Natural killer cell (primary cell): Measurements from ENCODE around the gene MYO7B. TPM values are rescaled to one million over a fixed set of nuclear protein-coding genes. Genes with fewer than 3 reads are reported as not detected.

Source experiments
- ATAC-seq, 3 donors: fragments of 150-1000 bp in 2 of 3; fragments of 200-7000 bp in 1 of 3; cut with Tn5 transposase; 1 replicate in 1 of 3; 2 replicates in 2 of 3; pipeline ENCODE4 v1.10.0; 2021; ENCODE audit warnings: mild to moderate bottlenecking in 2 of 3, moderate library complexity in 2 of 3
- DNase-seq, 2 donors: peaks; one replicate each; pipeline versions ENCODE4 v3.0.0 to v3.0.0-alpha.2; 2013 to 2021; ENCODE audit warnings: mixed read lengths in 1 of 2
- H3K27ac ChIP-seq: one replicate; pipeline ENCODE4 v1.5.1; 2013; ENCODE audit warnings: mild to moderate bottlenecking, low read length
- H3K27me3 ChIP-seq: one replicate; pipeline ENCODE4 v1.6.1; 2013; ENCODE audit warnings: low read length; ENCODE audit not compliant: control insufficient read depth, insufficient read depth
- H3K36me3 ChIP-seq: one replicate; pipeline ENCODE4 v1.6.1; 2013; ENCODE audit warnings: low read length; ENCODE audit not compliant: control insufficient read depth, insufficient read depth
- H3K4me1 ChIP-seq: one replicate; pipeline ENCODE4 v1.6.1; 2013; ENCODE audit warnings: low read length; ENCODE audit not compliant: control insufficient read depth, insufficient read depth
- H3K4me3 ChIP-seq: one replicate; pipeline ENCODE4 v1.5.1; 2013; ENCODE audit warnings: low read length
- H3K9me3 ChIP-seq: one replicate; pipeline ENCODE4 v1.6.1; 2013; ENCODE audit warnings: low read length; ENCODE audit not compliant: control insufficient read depth, insufficient read depth
- H3K27ac Mint-ChIP-seq, 2 donors: one replicate each; pipeline ENCODE4 v1.8.0; 2022; ENCODE audit warnings: mild to moderate bottlenecking in 2 of 2, mixed read lengths in 2 of 2, moderate library complexity in 1 of 2
- H3K27me3 Mint-ChIP-seq, 2 donors: one replicate each; pipeline ENCODE4 v1.8.0; 2022; ENCODE audit warnings: low read depth in 2 of 2, mixed read lengths in 2 of 2
- H3K36me3 Mint-ChIP-seq: one replicate; pipeline ENCODE4 v1.8.0; 2022; ENCODE audit warnings: mixed read lengths
- H3K4me1 Mint-ChIP-seq, 2 donors: one replicate each; pipeline ENCODE4 v1.8.0; 2022; ENCODE audit warnings: mixed read lengths in 2 of 2
- H3K4me3 Mint-ChIP-seq: one replicate; pipeline ENCODE4 v1.8.0; 2022; ENCODE audit warnings: mild to moderate bottlenecking, moderate library complexity, mixed read lengths
- H3K9me3 Mint-ChIP-seq, 2 donors: one replicate each; pipeline ENCODE4 v1.8.0; 2022; ENCODE audit warnings: mixed read lengths in 2 of 2
- WGBS: methylation state at CpG from one replicate; pipeline ENCODE4 v1.1.7; 2013; ENCODE audit warnings: missing lambda C conversion rate; ENCODE audit not compliant: insufficient coverage; 5-methylcytosine and 5-hydroxymethylcytosine counted together
- intact Hi-C: fragments of 100-400 bp; cut with micrococcal nuclease; formaldehyde crosslinking; loops from one replicate; pipeline ENCODE4 v1.14.2; 2022
- total RNA-seq, 4 donors: library from RNA; stranded (reverse); fragments of 120-200 nt in 1 of 4; gene quantifications; one replicate each; pipeline versions ENCODE4 v1.2.3 to v1.2.4, GENCODE V29; 2013 to 2022
- TF ChIP-seq, protein P1 (sequence below): fragments of 200-600 bp; IDR thresholded peaks from one replicate; pipeline ENCODE4 v1.8.0; 2022; ENCODE audit warnings: antibody characterized with exemption

The MYO7B gene
- total RNA-seq, 3 donors from 2014 or later (not counting 1 experiment from before 2014, with no cell fraction given) = 0.14 to 0.45 (median 0.25) TPM

DNA sequence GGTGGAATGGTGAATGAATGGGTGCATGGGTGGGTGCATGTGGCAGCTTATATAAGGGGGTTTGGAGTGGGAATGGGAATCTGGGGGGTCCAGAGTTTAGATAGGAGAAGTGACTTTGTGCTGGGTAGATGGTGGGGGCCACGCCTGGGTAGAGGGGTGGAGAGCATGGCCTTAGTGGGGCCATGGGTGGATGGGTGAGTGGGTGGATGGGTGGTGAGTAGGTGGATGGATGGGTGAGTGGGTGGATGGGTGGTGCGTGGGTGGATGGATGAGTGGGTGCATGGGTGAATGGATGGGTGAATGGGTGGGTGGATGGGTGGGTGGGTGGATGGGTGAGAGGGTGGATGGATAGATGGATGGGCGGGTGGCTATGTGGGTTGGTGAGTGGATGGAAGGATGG lies 53.9 kb downstream of the MYO7B start:
- Mint-ChIP-seq H3K27me3 (peaks cover 0 to 7% of the 10 kb centered on the region in 2 donors), H3K36me3 (no peaks in the 10 kb centered on the region), H3K27ac (no peak overlapping the region), H3K4me1 (no peaks in the 10 kb centered on the region), H3K9me3 (no peaks in the 10 kb centered on the region), H3K4me3 (no peak overlapping the region)
- 91% methylated on average over 3 of the region's 3 CpGs for whole genome bisulfite sequencing
- intact Hi-C loops = no loop called here
- DNase-seq (peak in 1 of 2 donors; percentile 10), ATAC-seq (no peak)
- no peak overlapping the region for H3K27ac ChIP-seq
- no peaks in the 10 kb centered on the region for H3K4me1 ChIP-seq
- H3K36me3 ChIP-seq = no peaks in the 10 kb centered on the region
- H3K27me3 ChIP-seq = no peaks in the 10 kb centered on the region
- no peaks in the 10 kb centered on the region for H3K9me3 ChIP-seq
- no peak overlapping the region for H3K4me3 ChIP-seq
- TF ChIP-seq, protein P1, sequence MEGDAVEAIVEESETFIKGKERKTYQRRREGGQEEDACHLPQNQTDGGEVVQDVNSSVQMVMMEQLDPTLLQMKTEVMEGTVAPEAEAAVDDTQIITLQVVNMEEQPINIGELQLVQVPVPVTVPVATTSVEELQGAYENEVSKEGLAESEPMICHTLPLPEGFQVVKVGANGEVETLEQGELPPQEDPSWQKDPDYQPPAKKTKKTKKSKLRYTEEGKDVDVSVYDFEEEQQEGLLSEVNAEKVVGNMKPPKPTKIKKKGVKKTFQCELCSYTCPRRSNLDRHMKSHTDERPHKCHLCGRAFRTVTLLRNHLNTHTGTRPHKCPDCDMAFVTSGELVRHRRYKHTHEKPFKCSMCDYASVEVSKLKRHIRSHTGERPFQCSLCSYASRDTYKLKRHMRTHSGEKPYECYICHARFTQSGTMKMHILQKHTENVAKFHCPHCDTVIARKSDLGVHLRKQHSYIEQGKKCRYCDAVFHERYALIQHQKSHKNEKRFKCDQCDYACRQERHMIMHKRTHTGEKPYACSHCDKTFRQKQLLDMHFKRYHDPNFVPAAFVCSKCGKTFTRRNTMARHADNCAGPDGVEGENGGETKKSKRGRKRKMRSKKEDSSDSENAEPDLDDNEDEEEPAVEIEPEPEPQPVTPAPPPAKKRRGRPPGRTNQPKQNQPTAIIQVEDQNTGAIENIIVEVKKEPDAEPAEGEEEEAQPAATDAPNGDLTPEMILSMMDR = no peak

DNA sequence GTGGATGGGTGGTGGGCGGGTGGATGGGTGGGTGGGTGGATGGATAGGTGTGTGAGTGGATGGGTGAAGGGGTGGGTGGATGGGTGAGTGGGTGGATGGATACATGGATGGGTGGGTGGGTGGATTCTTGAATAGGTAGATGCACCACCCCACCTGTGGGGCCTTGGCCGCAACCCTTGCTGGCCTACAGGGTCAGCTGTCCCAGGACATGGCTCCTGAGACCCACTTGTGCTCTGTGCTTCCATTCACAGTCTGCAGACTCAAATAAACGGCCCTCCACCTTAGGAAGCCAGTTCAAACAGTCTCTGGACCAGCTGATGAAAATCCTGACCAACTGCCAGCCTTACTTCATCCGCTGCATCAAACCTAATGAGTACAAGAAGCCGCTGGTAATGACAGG lies 54.4 kb downstream of the MYO7B start:
- Histone ChIP-seq H3K9me3 (no peaks in the 10 kb centered on the region), H3K4me3 (no peak overlapping the region), H3K36me3 (no peaks in the 10 kb centered on the region), H3K27me3 (no peaks in the 10 kb centered on the region), H3K27ac (no peak overlapping the region), H3K4me1 (no peaks in the 10 kb centered on the region)
- WGBS = 87% methylated on average over 4 of the region's 5 CpGs
- Mint-ChIP-seq H3K4me3 (no peak overlapping the region), H3K27ac (no peak overlapping the region), H3K9me3 (no peaks in the 10 kb centered on the region), H3K4me1 (no peaks in the 10 kb centered on the region), H3K36me3 (no peaks in the 10 kb centered on the region), H3K27me3 (peaks cover 0 to 7% of the 10 kb centered on the region in 2 donors)
- intact Hi-C loops = no loop called here
- ATAC-seq = no peak
- peak in 1 of 2 donors; percentile 1 for DNase-seq
- TF ChIP-seq, protein P1 = no peak

DNA sequence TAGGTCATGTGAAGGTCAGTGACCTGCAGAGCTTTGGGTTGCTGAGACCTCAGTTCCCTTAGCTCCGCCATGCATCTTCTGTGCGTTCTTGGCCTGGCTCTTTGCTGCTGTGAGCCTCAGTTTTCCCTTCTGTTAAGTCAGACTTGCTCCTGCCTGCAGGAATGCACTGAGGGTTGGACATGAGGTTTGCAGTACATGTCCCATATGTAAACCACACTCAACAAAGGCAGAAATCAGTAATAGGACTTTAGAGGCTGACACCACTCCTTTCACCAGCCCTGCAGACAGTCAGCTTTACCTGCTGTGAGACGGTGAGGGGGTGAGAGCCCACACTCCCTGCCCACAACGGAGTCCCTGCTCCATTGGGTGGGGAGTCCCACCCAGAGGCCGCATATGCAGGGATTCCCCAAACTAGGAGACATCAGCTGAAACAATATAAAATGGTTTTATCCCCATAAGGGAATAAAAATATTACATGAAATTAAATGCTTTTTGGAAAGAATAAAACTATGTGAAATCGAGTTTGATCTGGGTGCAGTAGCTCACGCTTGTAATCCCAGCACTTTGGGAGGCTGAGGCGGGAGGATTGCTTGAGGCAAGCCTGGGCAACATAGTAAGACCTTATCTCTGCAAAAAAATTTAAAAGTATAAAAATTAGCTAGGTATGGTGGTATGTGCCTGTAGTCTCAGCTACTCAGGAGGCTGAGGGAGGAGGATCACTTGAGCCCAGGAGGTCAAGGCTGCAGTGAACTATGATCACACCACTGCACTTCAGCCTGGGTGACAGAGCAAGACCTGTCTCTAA lies 55.1 kb downstream of the MYO7B start:
- peaks cover 0 to 7% of the 10 kb centered on the region in 2 donors for H3K27me3 Mint-ChIP-seq
- TF ChIP-seq, protein P1 = no peak
- intact Hi-C loops = no loop called here
- no peaks in the 10 kb centered on the region for H3K4me1 Mint-ChIP-seq
- DNase-seq (peak in 1 of 2 donors; percentile 6), ATAC-seq (no peak)
- no peaks in the 10 kb centered on the region for H3K36me3 Mint-ChIP-seq
- 94% methylated on average over 6 of the region's 8 CpGs for WGBS
- Histone ChIP-seq H3K36me3 (no peaks in the 10 kb centered on the region), H3K27me3 (no peaks in the 10 kb centered on the region), H3K4me1 (no peaks in the 10 kb centered on the region), H3K4me3 (no peak overlapping the region), H3K27ac (no peak overlapping the region), H3K9me3 (no peaks in the 10 kb centered on the region)
- no peaks in the 10 kb centered on the region for H3K9me3 Mint-ChIP-seq
- H3K27ac Mint-ChIP-seq = no peak overlapping the region
- H3K4me3 Mint-ChIP-seq = no peak overlapping the region
